ENCODE results near the gene PCTP. TPM values are rescaled to one million over a fixed set of nuclear protein-coding genes. Genes with fewer than 3 reads are reported as not detected.

The PCTP gene
- total and polyA plus RNA-seq, 2 experiments from 2014 or later = 22.7 to 35.4 TPM

- Histone ChIP-seq H3K4me1 (ENCODE audit: insufficient read depth) (peaks cover 6% of the 10 kb centered on the region), H3K79me2 (no peaks in the 10 kb centered on the region), H2AFZ (no peak overlapping the region), H3K9me3 (ENCODE audit: low read depth) (no peaks in the 10 kb centered on the region), H3K27me3 (no peaks in the 10 kb centered on the region), H3K4me3 (no peak overlapping the region), H3K36me3 (replicated peaks; ENCODE audit: insufficient read depth, low read depth) (no peaks in the 10 kb centered on the region), H3K4me2 (no peak overlapping the region), H3K9me2 (replicated peaks; ENCODE audit: insufficient read depth) (no peaks in the 10 kb centered on the region), H3K27ac (no peak overlapping the region), H4K20me1 (ENCODE audit: insufficient read depth, poor library complexity, severe bottlenecking) (no peaks in the 10 kb centered on the region)
- DNase-seq (ENCODE audit: low spot score) = no peak
- TF ChIP-seq CTCF (IDR thresholded peaks at IDR 0.05; ENCODE audit: poor library complexity) (no peak), EZH2 (IDR thresholded peaks at IDR 0.05; ENCODE audit: borderline replicate concordance) (no peak), EZH2phosphoT487 (IDR thresholded peaks at IDR 0.05; ENCODE audit: low read depth, severe bottlenecking, unreplicated experiment) (no peak)
- WGBS (ENCODE audit: low lambda C conversion rate, missing lambda C conversion rate) = 93% methylated on average over 4 of the region's 4 CpGs
These were observed 40.9 kb upstream of the PCTP start for GRCh38 chr17:55709984-55710383.

- H3K9me3 ChIP-seq (ENCODE audit: low read depth) = no peaks in the 10 kb centered on the region
- no peak overlapping the region for H3K4me3 ChIP-seq
- 81% methylated on average over 3 of the region's 3 CpGs for WGBS (ENCODE audit: low lambda C conversion rate, missing lambda C conversion rate)
- no peaks in the 10 kb centered on the region for H3K79me2 ChIP-seq
- H3K27me3 ChIP-seq = no peaks in the 10 kb centered on the region
- no peak overlapping the region for H2AFZ ChIP-seq
- H4K20me1 ChIP-seq (ENCODE audit: insufficient read depth, poor library complexity, severe bottlenecking) = no peaks in the 10 kb centered on the region
- no peaks in the 10 kb centered on the region for H3K9me2 ChIP-seq (replicated peaks; ENCODE audit: insufficient read depth)
- no peak overlapping the region for H3K4me2 ChIP-seq
- no peak for TF ChIP-seq CTCF (IDR thresholded peaks at IDR 0.05; ENCODE audit: poor library complexity)
- TF ChIP-seq EZH2 (IDR thresholded peaks at IDR 0.05; ENCODE audit: borderline replicate concordance) = no peak
- TF ChIP-seq EZH2phosphoT487 (IDR thresholded peaks at IDR 0.05; ENCODE audit: low read depth, severe bottlenecking, unreplicated experiment) = no peak
- H3K4me1 ChIP-seq (ENCODE audit: insufficient read depth) = peaks cover 6% of the 10 kb centered on the region
- H3K36me3 ChIP-seq (replicated peaks; ENCODE audit: insufficient read depth, low read depth) = no peaks in the 10 kb centered on the region
- DNase-seq (ENCODE audit: low spot score) = no peak
- no peak overlapping the region for H3K27ac ChIP-seq
These were observed 40.4 kb upstream of the PCTP start for GRCh38 chr17:55710410-55710809.

- Histone ChIP-seq H3K9me3 (ENCODE audit: low read depth) (no peaks in the 10 kb centered on the region), H3K79me2 (no peaks in the 10 kb centered on the region), H3K36me3 (replicated peaks; ENCODE audit: insufficient read depth, low read depth) (no peaks in the 10 kb centered on the region), H3K27ac (no peak overlapping the region), H3K9me2 (replicated peaks; ENCODE audit: insufficient read depth) (no peaks in the 10 kb centered on the region), H3K4me3 (no peak overlapping the region), H3K4me1 (ENCODE audit: insufficient read depth) (peaks cover 6% of the 10 kb centered on the region), H2AFZ (no peak overlapping the region), H3K4me2 (no peak overlapping the region), H3K27me3 (no peaks in the 10 kb centered on the region), H4K20me1 (ENCODE audit: insufficient read depth, poor library complexity, severe bottlenecking) (no peaks in the 10 kb centered on the region)
- no peak for TF ChIP-seq EZH2 (IDR thresholded peaks at IDR 0.05; ENCODE audit: borderline replicate concordance)
- no peak for TF ChIP-seq EZH2phosphoT487 (IDR thresholded peaks at IDR 0.05; ENCODE audit: low read depth, severe bottlenecking, unreplicated experiment)
- WGBS (ENCODE audit: low lambda C conversion rate, missing lambda C conversion rate) = 84% methylated on average over 4 of the region's 4 CpGs
- DNase-seq (ENCODE audit: low spot score) = no peak
These were observed 39.9 kb upstream of the PCTP start for GRCh38 chr17:55710829-55711496.

- Histone ChIP-seq H3K4me3 (no peak overlapping the region), H3K27me3 (no peaks in the 10 kb centered on the region), H3K4me1 (ENCODE audit: insufficient read depth) (peaks cover 3% of the 10 kb centered on the region), H3K36me3 (replicated peaks; ENCODE audit: insufficient read depth, low read depth) (no peaks in the 10 kb centered on the region), H4K20me1 (ENCODE audit: insufficient read depth, poor library complexity, severe bottlenecking) (no peaks in the 10 kb centered on the region), H3K79me2 (no peaks in the 10 kb centered on the region), H3K27ac (no peak overlapping the region), H2AFZ (no peak overlapping the region), H3K9me2 (replicated peaks; ENCODE audit: insufficient read depth) (no peaks in the 10 kb centered on the region), H3K4me2 (no peak overlapping the region), H3K9me3 (ENCODE audit: low read depth) (no peaks in the 10 kb centered on the region)
- DNase-seq (ENCODE audit: low spot score) = no peak
- 96% methylated on average over 4 of the region's 4 CpGs for WGBS (ENCODE audit: low lambda C conversion rate, missing lambda C conversion rate)
- TF ChIP-seq EZH2 (IDR thresholded peaks at IDR 0.05; ENCODE audit: borderline replicate concordance) = no peak
- TF ChIP-seq CTCF (IDR thresholded peaks at IDR 0.05; ENCODE audit: poor library complexity) = no peak
- no peak for TF ChIP-seq EZH2phosphoT487 (IDR thresholded peaks at IDR 0.05; ENCODE audit: low read depth, severe bottlenecking, unreplicated experiment)
These were observed 33.4 kb upstream of the PCTP start for GRCh38 chr17:55717432-55717831.
